T-helper 1 cell treated with Interleukin-12 subunit alpha and Interleukin-12 subunit beta and Interleukin-4 antibody, amounts not matched to agents 30 ng/mL and 1 ng/mL, for 36 hours (primary cell): ENCODE measurements around the gene CATSPER4. TPM values are rescaled to one million over a fixed set of nuclear protein-coding genes. Genes with fewer than 3 reads are reported as not detected.

Source experiments
- intact Hi-C: fragments of 100-400 bp; cut with micrococcal nuclease; formaldehyde crosslinking; loops from one replicate; pipeline ENCODE4 v1.15.1; 2024
- total RNA-seq: library from RNA; stranded (reverse); gene quantifications from 2 replicates; pipeline ENCODE4 v1.2.3, GENCODE V29; 2022

Gene CATSPER4
- total RNA-seq, result not detected in 2 replicates

DNA sequence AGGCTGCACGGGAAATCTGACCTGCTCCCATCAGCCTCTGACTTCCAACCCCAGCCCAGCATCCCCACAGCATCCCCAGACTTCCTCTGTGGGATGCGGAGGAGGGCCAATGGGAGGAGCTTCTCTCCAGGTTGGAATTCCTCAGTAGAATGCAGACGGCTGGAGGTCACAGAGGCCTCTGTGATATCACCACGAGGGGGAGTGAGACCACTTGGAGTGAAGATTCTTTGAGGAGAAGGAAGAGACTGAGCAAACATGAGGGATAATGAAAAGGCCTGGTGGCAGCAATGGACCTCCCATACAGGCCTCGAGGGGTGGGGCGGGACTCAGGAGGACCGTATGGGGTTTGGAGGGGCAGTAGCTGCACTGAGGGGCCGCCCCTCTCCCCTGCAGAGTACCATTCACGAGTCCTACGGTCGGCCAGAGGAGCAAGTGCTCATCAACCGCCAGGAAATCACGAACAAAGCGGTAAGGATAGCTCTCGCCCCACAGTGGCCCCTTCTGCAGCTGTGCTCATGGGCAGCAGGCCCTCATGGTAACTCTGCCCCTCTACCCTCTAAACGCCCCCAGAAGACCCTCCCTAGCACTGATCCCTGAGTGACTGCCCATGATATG, at the start of gene CATSPER4:
TSS of gene CATSPER4 (plus strand) at position 230 of the 615 bp plus-strand sequence. CDS start at position 256, 26 bp downstream.
- intact Hi-C loops, result no loop called here

DNA sequence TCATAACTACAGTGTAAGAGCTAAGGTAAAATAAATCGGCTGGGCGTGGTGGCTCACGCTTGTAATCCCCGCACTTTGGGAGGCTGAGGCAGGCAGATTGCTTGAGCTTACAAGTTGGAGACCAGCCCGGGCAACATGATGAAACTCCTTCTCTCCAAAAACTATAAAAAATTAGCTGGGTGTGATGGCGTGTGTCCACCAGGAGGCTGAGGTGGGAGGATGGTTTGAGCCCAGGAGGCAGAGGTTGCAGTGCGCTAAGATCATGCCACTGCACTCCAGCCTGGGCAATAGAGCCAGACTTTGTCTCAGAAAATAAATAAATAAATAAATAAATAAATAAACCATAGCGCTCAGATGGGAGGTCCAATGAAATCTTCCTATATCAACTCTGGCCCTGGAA, 48.2 kb upstream of the CATSPER4 start:
- intact Hi-C loops, result no loop called here

DNA sequence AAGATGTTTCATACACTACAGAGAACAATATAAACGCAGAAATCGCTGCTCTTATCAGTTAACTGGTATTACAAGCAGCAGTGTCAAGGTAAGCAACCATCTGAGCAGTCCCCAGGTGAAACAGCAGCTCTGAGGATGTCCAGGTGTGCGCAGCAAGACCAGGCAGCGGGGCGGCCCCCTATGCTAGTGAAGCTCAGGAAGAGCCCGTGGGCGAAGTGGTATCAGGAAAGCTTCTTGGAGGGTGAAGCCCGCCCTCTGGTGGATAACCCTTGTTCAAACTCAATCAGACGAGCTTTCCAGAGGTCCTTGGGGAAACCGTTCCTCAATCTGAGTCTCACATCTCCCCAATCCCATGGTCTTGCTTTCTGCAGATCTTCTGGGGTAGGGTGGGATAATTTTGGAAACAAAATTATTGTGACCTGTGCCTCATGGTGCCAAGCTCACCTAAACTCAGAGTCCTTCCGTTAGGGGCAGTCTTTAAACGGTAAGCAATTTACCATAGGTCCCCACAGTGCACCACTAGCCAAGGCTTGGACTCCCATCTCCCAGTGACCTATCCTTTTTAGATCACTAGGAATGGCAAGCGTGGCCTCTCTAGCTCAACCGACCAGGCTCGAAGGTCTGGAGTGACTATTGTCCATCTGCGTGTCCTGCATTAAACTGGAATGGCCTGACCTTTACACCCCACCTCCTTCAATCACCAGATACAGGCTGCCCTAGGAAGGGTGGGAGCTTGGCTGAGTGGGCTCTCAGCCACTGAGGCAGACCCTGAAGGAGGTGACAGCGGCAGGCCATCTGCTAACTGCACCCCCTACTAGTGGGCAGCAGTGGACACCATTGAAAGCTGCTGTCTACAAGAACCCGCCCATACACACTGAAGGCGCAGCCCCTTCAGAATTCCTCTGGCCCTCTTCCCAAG, 45.1 kb upstream of the CATSPER4 start:
- intact Hi-C loops, result loop anchor here (1.0 kb wide), 6 partner anchors 19 to 250 kb away; partner anchors contain the start of gene PDIK1L

DNA sequence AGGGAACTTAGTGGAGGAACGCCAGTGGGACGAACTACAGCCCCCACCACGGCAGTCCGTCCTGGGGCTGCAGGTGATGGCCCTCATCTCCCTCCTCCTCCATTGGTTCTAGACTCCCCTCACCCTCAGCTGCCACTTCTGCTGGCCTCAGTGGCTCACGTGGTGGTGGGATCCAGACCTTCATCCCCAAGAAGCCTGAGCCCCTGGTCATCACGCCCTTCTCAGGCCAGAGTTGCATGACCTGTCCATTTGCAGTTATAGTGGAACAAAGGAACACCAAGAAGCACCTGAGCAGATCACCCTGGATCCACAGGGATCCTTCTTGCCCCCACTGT, 44.5 kb upstream of the CATSPER4 start:
- intact Hi-C loops, result loop anchor here (1.0 kb wide), 6 partner anchors 19 to 251 kb away; partner anchors contain the start of gene PDIK1L

DNA sequence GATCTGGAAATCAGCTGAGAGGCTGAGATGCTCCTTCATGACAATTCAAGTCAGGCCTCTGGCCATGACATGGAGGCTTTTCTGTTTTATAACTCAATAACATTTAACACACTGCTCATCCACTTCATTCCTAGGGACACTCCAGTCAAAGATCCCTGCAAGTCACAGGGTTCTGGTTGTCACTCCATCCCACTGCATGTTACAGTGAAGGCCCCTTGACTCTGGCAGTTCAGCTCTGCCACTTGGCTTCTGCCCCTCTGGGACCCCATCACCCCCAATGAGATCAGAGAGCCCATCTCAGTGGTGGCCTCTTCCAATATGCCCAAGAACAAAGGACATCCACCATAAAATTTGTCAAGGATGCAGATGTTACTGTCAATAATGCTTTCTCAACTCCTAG, 41.5 kb upstream of the CATSPER4 start:
- intact Hi-C loops, result no loop called here

DNA sequence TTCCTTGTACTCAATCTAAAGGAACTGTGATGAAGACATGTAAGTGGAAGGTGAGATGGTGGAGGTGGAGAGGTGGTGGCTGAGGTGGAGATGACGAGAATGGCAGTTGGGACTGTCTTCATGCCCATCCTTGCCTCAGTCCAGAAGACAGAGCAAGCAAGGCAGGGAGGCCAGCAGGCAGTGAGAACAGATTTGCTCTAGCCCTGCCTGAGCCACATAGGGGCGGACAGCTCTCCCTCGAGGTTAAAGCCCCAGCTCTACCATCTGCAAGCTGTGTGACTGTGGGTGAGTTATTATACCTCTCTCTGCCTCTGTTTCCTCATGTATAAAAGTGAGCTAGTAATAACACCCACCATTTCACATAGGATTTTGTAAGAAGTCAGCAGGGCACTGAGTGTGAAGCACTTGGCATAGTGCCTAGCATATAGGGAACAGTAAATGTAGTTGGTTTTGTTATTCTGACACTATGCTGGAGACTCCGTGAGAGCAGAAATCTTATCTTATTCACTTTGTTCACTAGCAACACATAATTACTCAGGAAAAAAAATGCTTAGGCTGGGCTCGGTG, 36.4 kb upstream of the CATSPER4 start:
- intact Hi-C loops, result no loop called here

DNA sequence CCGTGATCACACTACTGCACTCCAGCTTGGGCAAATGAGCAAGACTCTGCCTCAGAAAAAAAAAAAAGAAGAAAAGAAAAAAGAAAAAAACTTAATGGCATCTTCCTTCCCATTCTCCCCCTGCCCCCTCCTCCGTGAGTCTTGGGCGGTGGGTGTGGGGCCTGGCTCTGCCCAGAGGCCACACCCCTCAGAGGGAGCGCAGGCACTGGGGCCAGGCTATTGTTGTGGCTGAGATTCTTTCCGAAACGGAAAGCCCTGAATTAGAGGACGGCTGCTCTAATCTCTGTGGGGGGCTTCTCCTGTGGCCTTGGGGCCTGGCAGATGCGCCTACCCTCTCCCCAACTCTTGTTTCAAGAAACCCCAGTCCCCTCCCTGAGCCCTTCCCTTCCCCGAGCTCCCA, 35.7 kb upstream of the CATSPER4 start:
- intact Hi-C loops, result no loop called here

DNA sequence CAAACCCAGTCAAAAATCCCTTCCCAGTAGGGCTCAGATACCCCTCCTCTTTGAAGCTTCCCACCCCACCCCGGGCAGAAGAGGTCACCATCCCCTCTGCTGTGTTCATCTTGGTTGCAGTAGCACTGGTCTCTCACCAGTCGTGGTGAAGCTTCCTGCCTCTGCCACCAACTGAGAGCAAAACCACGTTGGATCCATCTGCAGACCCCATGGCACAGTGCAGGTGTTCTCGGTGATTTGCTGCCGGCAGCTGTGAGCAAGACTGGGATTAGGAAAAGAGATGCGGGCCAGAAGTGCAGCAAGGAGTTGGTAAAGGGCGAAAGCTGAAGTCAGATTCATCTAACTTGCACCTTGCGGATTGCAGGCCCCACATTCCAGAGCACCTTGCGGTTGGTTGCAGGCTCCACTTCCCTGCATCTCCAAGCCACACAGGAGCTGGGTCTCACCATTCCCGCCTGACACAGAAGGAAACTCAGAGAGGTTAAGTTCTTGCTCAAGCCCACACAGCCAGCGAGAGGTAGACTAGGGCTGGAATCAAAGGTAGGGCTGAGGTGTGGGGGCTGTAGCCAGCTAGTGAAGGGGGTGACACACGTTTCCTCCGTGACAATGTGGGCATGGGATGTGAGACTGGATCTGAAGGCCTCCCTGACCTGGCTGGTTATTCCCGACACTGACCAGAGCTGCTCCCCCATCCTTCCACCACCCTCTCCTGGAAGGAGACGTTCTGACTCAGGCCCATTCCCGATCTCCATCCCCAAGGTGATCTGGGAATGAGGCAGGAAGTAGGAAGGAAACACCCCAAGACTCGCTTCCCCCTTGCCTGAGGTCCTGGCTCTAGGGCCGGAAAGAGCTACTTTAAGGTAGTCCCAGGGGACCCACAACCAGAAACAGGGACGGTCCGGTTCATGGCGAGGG, 34.8 kb upstream of the CATSPER4 start:
- intact Hi-C loops, result no loop called here

DNA sequence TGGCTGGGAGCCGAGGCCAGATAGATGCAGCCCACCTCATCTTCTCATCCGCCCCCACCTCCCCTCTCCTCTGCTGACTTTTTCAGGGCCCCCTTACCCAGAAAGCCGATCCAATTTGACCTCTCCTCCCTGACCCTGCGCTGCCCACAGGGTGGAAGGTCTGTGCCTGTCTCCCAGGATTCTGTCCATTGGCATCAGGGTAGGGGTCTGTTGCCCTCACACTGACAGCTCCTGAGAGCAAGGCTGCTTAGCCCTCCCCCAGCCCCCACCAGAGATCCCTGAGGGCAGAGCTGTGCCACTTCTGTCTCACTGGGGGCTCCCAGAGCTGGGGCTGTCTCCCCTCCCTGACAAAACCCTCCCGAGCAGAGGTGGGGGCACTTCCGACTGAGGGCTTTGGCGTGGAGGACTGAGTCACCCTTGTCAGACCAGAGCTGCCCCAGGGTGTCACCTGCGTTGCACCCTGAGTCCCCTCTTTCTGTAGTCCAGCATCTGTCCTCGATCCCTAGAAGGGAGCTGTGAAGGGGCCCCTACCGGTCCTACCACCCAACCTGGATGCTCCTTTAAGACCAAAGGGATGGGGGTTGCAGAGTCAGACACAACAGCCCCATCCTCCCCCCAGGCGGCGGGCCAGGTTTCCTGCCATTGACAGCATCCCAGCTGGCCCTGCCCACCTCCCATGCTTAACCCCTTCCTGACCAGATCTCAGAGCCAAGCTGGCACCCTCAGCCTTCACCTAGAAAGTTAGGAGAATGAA, 33.9 kb upstream of the CATSPER4 start:
- intact Hi-C loops, result no loop called here

DNA sequence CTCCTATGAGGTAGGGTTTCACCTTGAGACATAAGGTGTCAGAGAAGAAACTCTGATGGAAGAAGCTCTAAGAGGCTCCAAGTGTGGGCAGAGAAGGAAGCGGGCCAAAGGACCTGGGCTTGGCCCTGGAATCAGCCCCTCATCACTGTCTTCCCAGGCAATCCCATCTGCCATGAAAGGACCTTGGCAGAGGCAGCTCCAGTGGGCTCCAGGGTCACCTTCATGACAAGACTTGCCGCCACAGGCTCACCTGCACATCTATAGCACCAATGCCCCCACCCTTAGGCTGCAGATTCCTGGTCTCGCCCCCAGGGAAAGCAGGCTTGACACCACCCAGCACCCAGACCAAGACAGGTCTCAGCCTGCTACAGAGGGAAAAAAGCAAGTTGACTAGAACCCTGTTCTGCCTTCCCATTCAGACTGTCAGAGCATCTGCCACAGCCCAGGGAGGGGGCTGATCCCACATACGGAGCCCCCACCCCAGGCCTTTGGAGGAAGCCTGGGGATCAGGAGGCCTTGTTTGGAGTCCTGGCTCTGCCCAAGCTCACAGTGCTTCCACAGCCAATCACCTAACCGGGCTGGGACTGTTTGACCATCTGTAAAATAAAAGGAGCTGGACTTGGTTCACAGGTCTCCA, 32.0 kb upstream of the CATSPER4 start:
- intact Hi-C loops, result no loop called here

DNA sequence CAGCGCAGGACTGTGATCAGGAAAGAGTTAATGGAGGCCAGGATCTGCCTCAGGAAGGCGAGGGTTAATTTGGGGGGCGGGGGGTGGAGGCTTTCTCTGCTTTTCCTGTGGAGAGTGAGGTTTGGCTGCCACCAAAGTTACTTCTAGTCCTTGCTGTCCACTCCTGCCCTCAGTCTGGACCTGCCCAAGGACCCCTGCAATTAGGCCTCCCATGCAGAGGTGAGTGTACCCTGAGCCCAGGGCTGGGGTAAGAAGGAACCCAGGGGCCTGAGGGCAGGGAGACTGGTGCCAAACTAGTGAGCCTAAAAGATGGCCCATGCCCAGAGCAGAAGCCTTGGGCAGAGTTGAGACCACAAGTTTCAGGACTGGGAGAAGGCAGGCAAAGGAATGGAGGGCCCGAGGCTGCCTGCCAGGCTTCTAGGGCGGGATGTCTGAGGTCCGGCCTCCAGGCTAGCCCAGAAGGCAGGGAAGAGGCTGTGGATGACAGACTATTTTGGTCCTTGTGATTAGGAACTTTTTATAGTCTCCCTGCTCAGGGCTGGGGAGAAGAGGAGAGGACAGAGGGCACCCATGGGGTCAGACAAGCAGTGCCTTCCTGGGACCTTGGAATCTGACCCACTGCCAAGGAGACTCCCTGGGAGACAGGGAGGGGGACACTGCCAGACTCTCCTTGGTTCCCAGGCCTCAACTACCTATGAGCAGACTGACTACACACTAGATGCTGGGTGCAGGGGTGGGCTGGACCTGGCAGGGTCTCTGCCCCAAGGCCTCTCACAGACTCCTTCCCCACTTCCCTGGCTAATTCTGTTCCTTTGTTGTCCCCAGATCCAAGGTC, 31.3 kb upstream of the CATSPER4 start, which contains the start of gene FAM110D:
TSS of gene FAM110D (plus strand) at position 172 of the 835 bp plus-strand sequence. CDS start 2,213 bp downstream, outside the sequence.
- intact Hi-C loops, result no loop called here

DNA sequence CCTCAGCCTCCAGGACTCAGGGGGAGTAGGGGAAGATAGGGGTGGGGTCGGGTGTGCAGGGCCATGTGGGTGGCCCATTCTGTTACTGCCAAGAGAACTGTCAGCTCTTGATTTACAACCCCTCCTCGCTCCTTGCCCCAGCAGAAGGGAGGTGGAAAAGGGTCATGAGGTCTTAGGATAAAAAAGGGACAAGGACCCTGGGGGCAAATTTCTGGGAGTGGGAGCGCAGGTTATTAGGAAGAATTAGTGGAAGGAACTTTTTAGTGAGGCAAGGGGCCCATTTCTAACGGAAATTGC, 30.7 kb upstream of the CATSPER4 start:
- intact Hi-C loops, result no loop called here

DNA sequence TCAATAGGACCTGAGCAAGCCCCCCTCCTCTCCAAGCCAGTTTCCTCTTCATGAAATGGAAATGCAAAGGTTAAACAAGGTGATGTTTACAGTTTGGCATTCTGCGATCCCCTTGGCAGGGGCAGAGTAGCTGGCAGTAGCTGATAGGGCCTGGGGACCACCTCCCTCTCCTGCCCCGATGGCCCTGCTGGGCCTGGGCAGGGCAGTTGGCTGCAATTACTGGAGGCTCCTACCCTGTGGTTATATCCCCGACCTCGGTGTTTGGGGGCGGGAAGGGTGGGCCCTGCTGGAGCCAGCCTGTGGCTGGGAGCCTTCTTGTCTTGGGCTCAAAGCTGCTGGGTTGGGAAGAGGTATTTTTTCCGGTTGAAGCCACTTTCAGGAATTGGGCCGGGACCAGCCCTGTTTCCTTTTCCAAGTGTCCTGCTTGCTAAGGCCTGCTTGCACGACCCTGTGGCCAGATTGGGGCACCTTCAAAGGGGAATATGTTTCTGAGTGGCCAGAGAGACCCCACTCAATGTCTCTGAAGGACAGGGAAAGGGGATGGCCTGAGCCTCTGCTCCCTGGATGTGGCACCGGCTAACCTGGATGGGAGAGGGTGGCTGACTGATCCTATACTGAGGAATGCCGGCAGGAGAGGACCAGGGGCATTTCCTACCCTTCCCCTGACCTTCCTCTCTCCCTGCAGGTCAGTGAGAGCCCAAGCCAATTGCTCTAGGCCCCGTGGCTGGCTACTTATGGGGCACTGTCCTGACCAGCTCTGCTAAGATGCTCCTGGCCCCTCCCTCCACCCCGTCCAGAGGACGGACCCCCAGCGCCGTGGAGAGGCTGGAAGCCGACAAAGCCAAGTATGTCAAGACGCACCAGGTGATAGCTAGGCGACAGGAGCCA, 29.6 kb upstream of the CATSPER4 start:
- intact Hi-C loops, result no loop called here

DNA sequence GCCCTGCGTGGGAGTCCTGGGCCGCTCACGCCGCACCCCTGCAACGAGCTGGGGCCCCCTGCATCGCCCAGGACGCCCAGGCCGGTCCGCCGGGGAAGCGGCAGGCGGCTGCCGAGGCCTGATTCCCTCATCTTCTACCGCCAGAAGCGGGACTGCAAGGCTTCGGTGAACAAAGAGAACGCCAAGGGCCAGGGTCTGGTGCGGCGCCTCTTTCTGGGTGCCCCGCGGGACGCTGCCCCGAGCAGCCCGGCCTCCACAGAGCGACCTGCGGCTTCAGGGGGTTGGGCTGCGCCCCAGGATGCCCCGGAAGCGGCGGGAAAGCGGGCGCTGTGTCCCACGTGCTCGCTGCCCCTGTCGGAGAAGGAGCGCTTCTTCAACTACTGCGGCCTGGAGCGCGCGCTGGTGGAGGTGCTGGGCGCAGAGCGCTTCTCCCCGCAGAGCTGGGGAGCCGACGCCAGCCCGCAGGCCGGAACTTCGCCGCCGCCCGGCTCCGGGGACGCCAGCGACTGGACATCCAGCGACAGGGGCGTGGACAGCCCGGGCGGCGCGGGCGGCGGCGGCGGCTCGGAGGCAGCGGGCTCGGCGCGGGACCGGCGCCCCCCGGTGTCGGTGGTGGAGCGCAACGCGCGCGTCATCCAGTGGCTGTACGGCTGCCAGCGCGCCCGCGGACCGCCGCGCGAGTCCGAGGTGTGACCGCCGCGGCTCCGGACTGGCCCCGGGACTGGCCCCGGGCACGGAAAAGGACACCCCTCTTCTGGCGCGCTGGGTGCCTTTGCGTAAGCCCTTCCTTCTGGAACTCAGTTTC, 28.8 kb upstream of the CATSPER4 start:
- intact Hi-C loops, result no loop called here

DNA sequence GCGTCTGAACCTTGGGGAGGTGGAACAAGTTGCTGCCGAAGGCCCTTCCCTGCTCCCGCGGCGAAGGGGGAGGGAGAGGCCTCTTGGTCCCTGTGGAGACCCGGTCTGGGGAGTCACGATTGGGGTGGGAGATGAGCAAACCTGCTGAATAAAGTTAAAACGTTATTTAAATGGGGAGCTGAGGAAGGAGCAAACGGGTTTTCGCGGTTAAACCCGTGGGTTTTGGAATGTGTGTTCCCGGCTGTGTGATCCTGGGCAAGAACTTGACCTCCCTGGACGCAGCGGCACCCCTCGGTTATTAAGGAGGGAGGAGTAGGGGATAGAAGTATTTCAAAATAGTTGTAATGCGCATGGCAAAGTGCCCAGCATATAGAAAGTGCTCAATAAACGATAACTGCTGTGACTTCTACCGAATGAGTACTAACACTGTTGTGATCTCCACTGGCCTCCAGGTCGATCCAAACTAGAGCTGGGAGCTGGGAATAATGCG, 28.1 kb upstream of the CATSPER4 start:
- intact Hi-C loops, result no loop called here

DNA sequence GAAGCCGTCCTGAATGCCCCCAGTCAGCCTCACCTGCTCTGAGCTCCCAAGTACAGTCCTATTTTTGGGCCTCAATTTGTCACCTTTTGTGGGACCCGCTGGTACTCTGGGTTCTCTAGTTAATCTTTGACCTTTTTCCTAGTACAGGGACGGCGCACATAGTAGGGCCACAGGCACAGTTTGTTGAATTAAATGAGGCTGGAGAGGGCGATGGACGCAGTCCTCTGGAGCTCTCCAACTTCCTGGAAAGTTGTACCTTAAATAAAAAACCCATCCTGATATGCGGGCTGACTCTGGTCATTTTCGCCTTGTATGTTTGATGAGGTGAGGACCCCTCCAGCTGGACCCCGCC, 26.7 kb upstream of the CATSPER4 start:
- intact Hi-C loops, result loop anchor here (1.0 kb wide), 1 partner anchor 128 kb away; no protein-coding TSS in a partner anchor
